Pancreas (tissue), 10 donors: ENCODE results near the gene KCTD21. TPM values are rescaled to one million over a fixed set of nuclear protein-coding genes. Genes with fewer than 3 reads are reported as not detected.

Source experiments
- ATAC-seq, 4 donors: fragments of 200-7000 bp; cut with Tn5 transposase; one replicate each; pipeline versions ENCODE4 v1.8.0 to v1.9.1; 2020; ENCODE audit warnings: mild to moderate bottlenecking in 4 of 4, moderate library complexity in 4 of 4
- DNase-seq, 6 donors: peaks; one replicate each; pipeline ENCODE4 v3.0.0-alpha.2; 2020
- FAIRE-seq: peaks from 2 replicates; lab custom pipeline; 2012; peaks lifted over from hg19 to GRCh38; lab: Jason Lieb, UNC
- H3K27ac ChIP-seq, 4 donors: fragments of 200-600 bp; sonication (generic); 1 replicate in 3 of 4; 2 replicates in 1 of 4; pipeline versions ENCODE4 v1.5.0 to v1.8.0; 2020
- H3K27me3 ChIP-seq, 4 donors: fragments of 200-600 bp; one replicate each; pipeline ENCODE4 v1.8.0; 2021
- H3K36me3 ChIP-seq, 3 donors: fragments of 200-600 bp; sonication (generic) in 1 of 3; one replicate each; pipeline versions ENCODE4 v1.5.0 to v1.8.0; 2020 to 2021
- H3K4me1 ChIP-seq, 3 donors: fragments of 200-600 bp; one replicate each; pipeline ENCODE4 v1.8.0; 2021
- H3K4me3 ChIP-seq, 4 donors: fragments of 200-600 bp; sonication (generic) in 2 of 4; one replicate each; pipeline versions ENCODE4 v1.5.0 to v1.8.0; 2020 to 2021
- H3K9me3 ChIP-seq, 4 donors: fragments of 200-600 bp; one replicate each; pipeline ENCODE4 v1.8.0; 2021
- CTCF ChIP-seq, 4 donors: fragments of 200-600 bp; sonication (generic) in 3 of 4; IDR thresholded peaks; one replicate each; pipeline versions ENCODE4 v1.5.0 to v1.8.0; 2021; ENCODE audit warnings: antibody characterized with exemption in 4 of 4
- WGBS, 2 donors: extraction: QIAGEN DNeasy Blood & Tissue Kit; methylation state at CpG; one replicate each; pipeline ENCODE4 v1.1.7; 2013; 5-methylcytosine and 5-hydroxymethylcytosine counted together
- intact Hi-C, 3 donors: fragments of 100-400 bp; cut with DNase I; formaldehyde crosslinking; loops; one replicate each; pipeline versions ENCODE4 v1.11.1 to v1.14.2; 2022
- polyA plus RNA-seq, 2 donors: library from polyadenylated mRNA; stranded (reverse); fragments of 200-250 nt; gene quantifications; one replicate each; pipeline ENCODE4 v1.2.3, GENCODE V29; 2013
- total RNA-seq, 6 donors: library from RNA; stranded (reverse); fragmentation: NEBNext Ultra II Directional in 4 of 6; extraction: Animal tissue kit (Norgen Biotek cat#: 25700) in 4 of 6; gene quantifications; one replicate each; pipeline versions ENCODE4 v1.2.1 to v1.2.4, GENCODE V29; 2021 to 2023
- donor health status: healthy with polysubstance abuse.
- donor health status: DM: no; HTN: no; CAD: no; lungs with moderate emphysema.
- donor health status: DM: no; HTN: no; CAD: no.
- donor health status: control.
- donor health status: control.
- donor health status: Bipolar disorder and iron deficiency.
- donor health status: DM: yes; HTN: yes; CAD: no.
- donor health status: DM: no; HTN: no; CAD: no.
- donor health status: DM: no; HTN: no; CAD: no.
- donor health status: DM: yes; HTN: yes; CAD: no.

The KCTD21 gene
- total and polyA plus RNA-seq, 8 donors: 1.9 to 4.8 (median 2.7) TPM

GRCh38 chr11:78187366-78188285 is 800 bp downstream of the KCTD21 start:
- Histone ChIP-seq H3K36me3 (no peaks in the 10 kb centered on the region), H3K9me3 (no peaks in the 10 kb centered on the region), H3K4me1 (peaks cover 10 to 27% (median 13%) of the 10 kb centered on the region in 3 donors), H3K27me3 (no peaks in the 10 kb centered on the region), H3K4me3 (peak overlapping the region; percentile 80 to 87 (median 84)), H3K27ac (no peak overlapping the region)
- intact Hi-C loops: no loop called here
- no peak for FAIRE-seq
- no peak for TF ChIP-seq CTCF (IDR thresholded peaks at IDR 0.05)
- peak in 2 of 6 donors; percentile 74 to 83 for DNase-seq
- peak in 3 of 4 donors; percentile 17 to 50 (median 29) for ATAC-seq
- 15 to 18% methylated on average over 31 of the region's 31 CpGs for WGBS, 2 donors

- Histone ChIP-seq H3K36me3 (no peaks in the 10 kb centered on the region), H3K4me1 (no peaks in the 10 kb centered on the region), H3K9me3 (no peaks in the 10 kb centered on the region), H3K27me3 (no peaks in the 10 kb centered on the region), H3K4me3 (no peak overlapping the region), H3K27ac (no peak overlapping the region)
- no peak for FAIRE-seq
- no peak for DNase-seq
- TF ChIP-seq CTCF (IDR thresholded peaks at IDR 0.05): no peak
- 86 to 87% methylated on average over 2 of the region's 2 CpGs for WGBS, 2 donors
- intact Hi-C loops: no loop called here
- no peak for ATAC-seq
Observed at GRCh38 chr11:78181185-78181584, 7.2 kb downstream of the KCTD21 start.

- intact Hi-C loops: no loop called here
- Histone ChIP-seq H3K9me3 (no peaks in the 10 kb centered on the region), H3K4me3 (no peak overlapping the region), H3K27ac (no peak overlapping the region), H3K4me1 (no peaks in the 10 kb centered on the region), H3K27me3 (no peaks in the 10 kb centered on the region), H3K36me3 (no peaks in the 10 kb centered on the region)
- TF ChIP-seq CTCF (IDR thresholded peaks at IDR 0.05): no peak
- ATAC-seq: no peak
- DNase-seq: no peak
- FAIRE-seq: no peak
- 96 to 99% methylated on average over 4 of the region's 4 CpGs for WGBS, 2 donors
Observed at GRCh38 chr11:78180751-78181150, 7.7 kb downstream of the KCTD21 start.

GRCh38 chr11:78179459-78180071 is 8.9 kb downstream of the KCTD21 start:
- DNase-seq: no peak
- Histone ChIP-seq H3K27me3 (no peaks in the 10 kb centered on the region), H3K36me3 (no peaks in the 10 kb centered on the region), H3K9me3 (no peaks in the 10 kb centered on the region), H3K27ac (no peak overlapping the region), H3K4me3 (no peak overlapping the region), H3K4me1 (no peaks in the 10 kb centered on the region)
- no peak for TF ChIP-seq CTCF (IDR thresholded peaks at IDR 0.05)
- intact Hi-C loops: no loop called here
- WGBS, 2 donors: 92 to 93% methylated on average over 7 of the region's 7 CpGs
- no peak for FAIRE-seq
- peak in 2 of 4 donors; percentile 25 to 41 for ATAC-seq
